H1 (cell line): ENCODE measurements around the gene EIF2B5. TPM values are rescaled to one million over a fixed set of nuclear protein-coding genes. Genes with fewer than 3 reads are reported as not detected.
"Not testable (repeated sequence)": the region's sequence is repeated elsewhere in the genome, so short reads cannot be mapped to it uniquely, and the experiment has no call there.

Source experiments
- CTCF ChIA-PET: fragments of 300-600 bp; sonication (Branson Sonifier 250); formaldehyde crosslinking; loops from one replicate; lab custom pipeline; 2021; ENCODE audit not compliant: partially characterized antibody; lab: Charles Lee
- POLR2A ChIA-PET: fragments of 300-600 bp; sonication (Branson Sonifier 250); formaldehyde crosslinking; loops from one replicate; lab custom pipeline; 2021; ENCODE audit warnings: inconsistent platforms; ENCODE audit not compliant: partially characterized antibody; lab: Charles Lee
- DNase-seq, 2 experiments: peaks; one replicate each; pipeline versions ENCODE4 v3.0.0 to v3.0.0-alpha.2; 2010 to 2022; ENCODE audit warnings: low spot score in 2 of 2, low read depth in 1 of 2, mixed read lengths in 1 of 2
- FAIRE-seq: peaks from 2 replicates; lab custom pipeline; 2011; peaks lifted over from hg19 to GRCh38; lab: Jason Lieb, UNC
- H2AFZ ChIP-seq: 2 replicates; pipeline ENCODE4 v1.8.1; 2012; ENCODE audit warnings: low read length, inconsistent platforms
- H2AK5ac ChIP-seq: 2 replicates; pipeline ENCODE4 v1.6.1; 2013; ENCODE audit warnings: low read depth, low read length
- H2BK120ac ChIP-seq: replicated peaks from 2 replicates; pipeline ENCODE3; 2013; ENCODE audit warnings: low read depth, low read length, inconsistent platforms
- H2BK12ac ChIP-seq: 2 replicates; pipeline ENCODE4 v1.6.1; 2013; ENCODE audit warnings: low read depth, low read length
- H2BK15ac ChIP-seq: 2 replicates; pipeline ENCODE4 v1.6.1; 2013; ENCODE audit warnings: low read length
- H2BK20ac ChIP-seq: 2 replicates; pipeline ENCODE4 v1.6.1; 2013; ENCODE audit warnings: low read length
- H2BK5ac ChIP-seq: 2 replicates; pipeline ENCODE4 v1.6.1; 2013; ENCODE audit warnings: low read depth, low read length
- H3K14ac ChIP-seq: 2 replicates; pipeline ENCODE4 v1.6.1; 2013; ENCODE audit warnings: inconsistent platforms; ENCODE audit not compliant: insufficient read length
- H3K18ac ChIP-seq: 2 replicates; pipeline ENCODE4 v1.6.1; 2013; ENCODE audit warnings: low read length; ENCODE audit errors: extremely low read depth
- H3K23ac ChIP-seq: 2 replicates; pipeline ENCODE4 v1.6.1; 2013; ENCODE audit warnings: inconsistent platforms; ENCODE audit not compliant: insufficient read length
- H3K23me2 ChIP-seq: 2 replicates; pipeline ENCODE4 v1.6.1; 2013; ENCODE audit warnings: low read depth, low read length
- H3K27ac ChIP-seq: 2 replicates; pipeline ENCODE4 v1.6.1; 2011; ENCODE audit warnings: low read depth, low read length, inconsistent platforms
- H3K27me3 ChIP-seq, 4 experiments: replicated peaks in 1 of 4; 1 replicate in 1 of 4; 2 replicates in 3 of 4; pipeline versions ENCODE4 v1.6.1 to v1.8.1; 2011 to 2013; ENCODE audit warnings: low read length in 3 of 4, mild to moderate bottlenecking in 3 of 4, inconsistent platforms in 2 of 4, mixed read lengths in 2 of 4, moderate library complexity in 1 of 4; ENCODE audit not compliant: control insufficient read depth in 3 of 4, insufficient read depth in 3 of 4; ENCODE audit errors: extremely low read depth in 1 of 4
- H3K36me3 ChIP-seq, 4 experiments: 2 replicates each; pipeline versions ENCODE4 v1.6.1 to v1.8.1; 2011 to 2013; ENCODE audit warnings: mild to moderate bottlenecking in 4 of 4, low read length in 3 of 4, moderate library complexity in 2 of 4, control low read depth in 1 of 4, inconsistent platforms in 1 of 4; ENCODE audit not compliant: insufficient read depth in 4 of 4, control insufficient read depth in 2 of 4
- H3K4ac ChIP-seq: replicated peaks from 2 replicates; pipeline ENCODE3; 2013; ENCODE audit warnings: low read length, low read depth, mixed read lengths, inconsistent platforms; ENCODE audit not compliant: insufficient read length
- H3K4me1 ChIP-seq, 4 experiments: replicated peaks in 1 of 4; 1 replicate in 1 of 4; 2 replicates in 3 of 4; pipeline versions ENCODE4 v1.6.1 to v1.8.1; 2011 to 2013; ENCODE audit warnings: low read length in 3 of 4, inconsistent platforms in 2 of 4, mixed read lengths in 1 of 4; ENCODE audit not compliant: insufficient read depth in 4 of 4, control insufficient read depth in 3 of 4
- H3K4me2 ChIP-seq, 2 experiments: 2 replicates each; pipeline versions ENCODE4 v1.6.1 to v1.8.1; 2011 to 2013; ENCODE audit warnings: low read depth in 2 of 2, low read length in 2 of 2, control low read depth in 1 of 2, inconsistent platforms in 1 of 2, mild to moderate bottlenecking in 1 of 2; ENCODE audit not compliant: insufficient read depth in 1 of 2
- H3K4me3 ChIP-seq, 4 experiments: fragments of 200-600, 300-600 bp in 1 of 4; sonication (generic), shearing (Covaris generic), sonication (Bioruptor Twin) in 1 of 4; 2 replicates each; pipeline versions ENCODE4 v1.5.1 to v1.8.1; 2011 to 2016; ENCODE audit warnings: low read length in 4 of 4, low read depth in 3 of 4, control low read depth in 2 of 4, inconsistent platforms in 2 of 4, mild to moderate bottlenecking in 2 of 4, mixed read lengths in 1 of 4, moderate library complexity in 1 of 4; ENCODE audit not compliant: insufficient read depth in 2 of 4; ENCODE audit errors: extremely low read depth in 1 of 4
- H3K56ac ChIP-seq: replicated peaks from 2 replicates; pipeline ENCODE3; 2013; ENCODE audit warnings: low read depth, mild to moderate bottlenecking, mixed read lengths, low read length, inconsistent platforms; ENCODE audit not compliant: insufficient read length
- H3K79me1 ChIP-seq: 2 replicates; pipeline ENCODE4 v1.6.1; 2013; ENCODE audit warnings: low read depth, low read length, control low read depth
- H3K79me2 ChIP-seq, 2 experiments: 2 replicates each; pipeline versions ENCODE4 v1.6.1 to v1.8.1; 2012 to 2013; ENCODE audit warnings: low read length in 2 of 2, mild to moderate bottlenecking in 2 of 2, inconsistent platforms in 1 of 2; ENCODE audit not compliant: insufficient read depth in 2 of 2, control insufficient read depth in 1 of 2
- H3K9ac ChIP-seq, 4 experiments: replicated peaks in 1 of 4; 1 replicate in 1 of 4; 2 replicates in 3 of 4; pipeline versions ENCODE4 v1.6.1 to v1.8.1; 2011 to 2013; ENCODE audit warnings: low read depth in 3 of 4, low read length in 3 of 4, control low read depth in 2 of 4, mild to moderate bottlenecking in 2 of 4, moderate library complexity in 2 of 4, inconsistent platforms in 1 of 4; ENCODE audit errors: extremely low read depth in 1 of 4
- H3K9me3 ChIP-seq, 2 experiments: 2 replicates each; pipeline versions ENCODE4 v1.6.1 to v1.8.1; 2012 to 2013; ENCODE audit warnings: mild to moderate bottlenecking in 2 of 2, moderate library complexity in 2 of 2, control low read depth in 1 of 2, inconsistent platforms in 1 of 2, low read depth in 1 of 2, low read length in 1 of 2, mixed read lengths in 1 of 2; ENCODE audit not compliant: insufficient read depth in 2 of 2
- H4K20me1 ChIP-seq, 2 experiments: replicated peaks in 1 of 2; 2 replicates each; pipeline versions ENCODE3 to v1.8.1; 2011 to 2013; ENCODE audit warnings: inconsistent platforms in 2 of 2, low read length in 2 of 2, mild to moderate bottlenecking in 1 of 2; ENCODE audit not compliant: insufficient read depth in 2 of 2, control insufficient read depth in 1 of 2
- H4K5ac ChIP-seq: 2 replicates; pipeline ENCODE4 v1.6.1; 2013; ENCODE audit warnings: low read length, low read depth, mixed read lengths, inconsistent platforms; ENCODE audit not compliant: insufficient read length
- H4K8ac ChIP-seq: 2 replicates; pipeline ENCODE4 v1.8.0; 2013; ENCODE audit warnings: mild to moderate bottlenecking, moderate library complexity, low read length, inconsistent platforms; ENCODE audit not compliant: insufficient read depth; ENCODE audit errors: extremely low read depth
- H4K91ac ChIP-seq: replicated peaks from 2 replicates; pipeline ENCODE3; 2013; ENCODE audit warnings: low read length, mixed read lengths, inconsistent platforms; ENCODE audit not compliant: insufficient read length
- WGBS, 2 experiments: shearing (Covaris generic) in 1 of 2; methylation state at CpG; one replicate each; pipeline versions ENCODE4 v1.1.6 to v1.1.7; 2013 to 2015; ENCODE audit warnings: low lambda C conversion rate in 2 of 2, mixed read lengths in 2 of 2, inconsistent platforms in 1 of 2, low coverage in 1 of 2, missing lambda C conversion rate in 1 of 2; ENCODE audit not compliant: insufficient replicate concordance in 2 of 2, insufficient coverage in 1 of 2, insufficient read length in 1 of 2; ENCODE audit errors: extremely low coverage in 1 of 2, missing lambda C conversion rate in 1 of 2; 5-methylcytosine and 5-hydroxymethylcytosine counted together
- polyA plus RNA-seq, 7 experiments: library from polyadenylated mRNA; depleted of rRNA in 3 of 7; stranded (reverse) in 5 of 7; unstranded in 2 of 7; fragments of >200 nt in 5 of 7; fragments of 200-250 nt in 2 of 7; gene quantifications; 1 replicate in 5 of 7; 2 replicates in 1 of 7; 4 replicates in 1 of 7; pipeline versions ENCODE4 v1.2.1 to v1.2.3, GENCODE V29; 2011 to 2013; ENCODE audit warnings: missing spikeins in 2 of 7, mixed read lengths in 2 of 7
- total RNA-seq: library from RNA; stranded (reverse); fragmentation: NEBNext Ultra II Directional; extraction: Animal tissue kit (Norgen Biotek cat#: 25700); gene quantifications from 2 replicates; pipeline ENCODE4 v1.2.1, GENCODE V29; 2021

Gene EIF2B5
- total and polyA plus RNA-seq, 2 of the 8 experiments (the other 6 are each of a cell fraction or from before 2014, with no cell fraction given): 33.1 to 40.0 TPM

DNA sequence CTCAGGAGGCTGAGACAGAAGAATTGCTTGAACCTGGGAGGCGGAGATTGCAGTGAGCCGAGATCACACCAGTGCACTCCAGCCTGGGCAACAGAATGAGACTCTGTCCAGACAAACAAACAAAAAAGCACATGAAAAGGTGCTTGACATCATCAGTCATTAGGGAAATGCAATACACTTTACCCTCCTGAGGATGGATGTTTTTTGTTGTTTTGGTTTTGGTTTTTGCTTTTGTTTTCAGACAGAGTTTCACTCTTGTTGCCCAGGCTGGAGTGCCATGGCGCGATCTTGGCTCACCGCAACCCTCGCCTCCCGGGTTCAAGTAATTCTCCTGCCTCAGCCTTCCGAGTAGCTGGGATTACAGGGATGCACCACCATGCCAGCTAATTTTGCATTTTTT lies 14.1 kb upstream of the EIF2B5 start:
- POLR2A ChIA-PET, H3K27me3 ChIP-seq, H2BK20ac ChIP-seq, H4K5ac ChIP-seq, H2BK120ac ChIP-seq, H3K27ac ChIP-seq, H3K23ac ChIP-seq, H2BK12ac ChIP-seq, H3K9ac ChIP-seq, H2AK5ac ChIP-seq, H3K14ac ChIP-seq, FAIRE-seq, H3K4me2 ChIP-seq, H3K36me3 ChIP-seq, H3K18ac ChIP-seq, H3K4me1 ChIP-seq, H3K79me2 ChIP-seq, H2AFZ ChIP-seq, H3K9me3 ChIP-seq, H3K79me1 ChIP-seq, H4K91ac ChIP-seq, H2BK15ac ChIP-seq, H2BK5ac ChIP-seq, H3K4me3 ChIP-seq, H3K56ac ChIP-seq, H3K23me2 ChIP-seq, H4K20me1 ChIP-seq, H4K8ac ChIP-seq, CTCF ChIA-PET, DNase-seq, H3K4ac ChIP-seq: not testable (repeated sequence)
- 97% methylated on average over 8 of the region's 8 CpGs; no CpG with 5 or more reads in 1 of the 2 experiments for WGBS, 2 experiments
